Choroid plexus epithelial cell (primary cell): ENCODE data around the gene PRKAB2.
"Not testable (repeated sequence)": the region's sequence is repeated elsewhere in the genome, so short reads cannot be mapped to it uniquely, and the experiment has no call there.

Experiments
- DNase-seq: peaks from one replicate; pipeline ENCODE4 v3.0.0-alpha.2; 2010; ENCODE audit warnings: low read depth
- H3K4me3 ChIP-seq: 2 replicates; pipeline ENCODE4 v1.5.1; 2011; ENCODE audit warnings: low read depth, mild to moderate bottlenecking, control low read depth, low read length, moderate library complexity
- TF ChIP-seq, protein P1 (sequence below): conservative IDR thresholded peaks from 2 replicates; pipeline ENCODE4 v1.5.1; 2011; ENCODE audit warnings: low read depth, mild to moderate bottlenecking, control low read depth, inconsistent platforms, low read length, moderate library complexity

Gene PRKAB2

DNA sequence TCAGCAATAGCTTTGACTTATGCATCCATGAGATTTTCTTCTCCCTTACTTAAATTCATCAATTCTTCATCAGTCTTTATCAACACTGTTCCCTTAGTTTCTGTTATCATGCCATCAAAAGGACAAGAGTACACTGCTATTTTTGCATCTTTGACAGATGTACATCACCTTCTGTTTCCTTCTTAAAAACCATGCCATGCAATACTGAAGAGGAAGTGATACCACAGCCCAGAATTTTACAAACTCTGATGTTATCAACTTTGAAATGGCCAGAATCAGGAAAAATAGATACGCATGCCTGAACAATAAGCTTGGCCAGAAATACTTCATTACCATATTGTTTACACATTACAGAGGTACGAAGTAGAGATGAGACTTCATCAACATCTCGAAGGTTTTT lies 31.8 kb upstream of the PRKAB2 start:
- DNase-seq = no peak
- H3K4me3 ChIP-seq = no peak overlapping the region
- TF ChIP-seq, protein P1, sequence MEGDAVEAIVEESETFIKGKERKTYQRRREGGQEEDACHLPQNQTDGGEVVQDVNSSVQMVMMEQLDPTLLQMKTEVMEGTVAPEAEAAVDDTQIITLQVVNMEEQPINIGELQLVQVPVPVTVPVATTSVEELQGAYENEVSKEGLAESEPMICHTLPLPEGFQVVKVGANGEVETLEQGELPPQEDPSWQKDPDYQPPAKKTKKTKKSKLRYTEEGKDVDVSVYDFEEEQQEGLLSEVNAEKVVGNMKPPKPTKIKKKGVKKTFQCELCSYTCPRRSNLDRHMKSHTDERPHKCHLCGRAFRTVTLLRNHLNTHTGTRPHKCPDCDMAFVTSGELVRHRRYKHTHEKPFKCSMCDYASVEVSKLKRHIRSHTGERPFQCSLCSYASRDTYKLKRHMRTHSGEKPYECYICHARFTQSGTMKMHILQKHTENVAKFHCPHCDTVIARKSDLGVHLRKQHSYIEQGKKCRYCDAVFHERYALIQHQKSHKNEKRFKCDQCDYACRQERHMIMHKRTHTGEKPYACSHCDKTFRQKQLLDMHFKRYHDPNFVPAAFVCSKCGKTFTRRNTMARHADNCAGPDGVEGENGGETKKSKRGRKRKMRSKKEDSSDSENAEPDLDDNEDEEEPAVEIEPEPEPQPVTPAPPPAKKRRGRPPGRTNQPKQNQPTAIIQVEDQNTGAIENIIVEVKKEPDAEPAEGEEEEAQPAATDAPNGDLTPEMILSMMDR = no peak

DNA sequence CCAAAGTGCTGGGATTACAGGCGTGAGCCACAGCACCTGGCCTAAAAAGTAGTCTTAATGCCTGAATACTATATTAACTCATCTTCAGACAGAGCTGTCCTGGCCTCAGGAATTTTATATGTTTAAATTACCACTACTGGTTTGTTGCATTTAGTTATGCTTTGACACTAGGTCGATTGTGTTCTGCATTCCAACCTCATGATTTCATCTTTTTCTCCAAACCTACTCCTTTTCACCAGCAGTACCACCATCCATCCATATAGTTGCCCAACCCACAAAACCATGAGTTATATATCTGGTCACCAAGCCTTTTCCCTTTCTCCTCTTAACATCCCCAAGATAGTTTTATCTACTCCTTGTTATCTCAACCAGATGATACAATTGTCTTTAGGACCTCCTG lies 30.3 kb upstream of the PRKAB2 start:
- DNase-seq = no peak
- no peak overlapping the region for H3K4me3 ChIP-seq
- TF ChIP-seq, protein P1 = no peak

DNA sequence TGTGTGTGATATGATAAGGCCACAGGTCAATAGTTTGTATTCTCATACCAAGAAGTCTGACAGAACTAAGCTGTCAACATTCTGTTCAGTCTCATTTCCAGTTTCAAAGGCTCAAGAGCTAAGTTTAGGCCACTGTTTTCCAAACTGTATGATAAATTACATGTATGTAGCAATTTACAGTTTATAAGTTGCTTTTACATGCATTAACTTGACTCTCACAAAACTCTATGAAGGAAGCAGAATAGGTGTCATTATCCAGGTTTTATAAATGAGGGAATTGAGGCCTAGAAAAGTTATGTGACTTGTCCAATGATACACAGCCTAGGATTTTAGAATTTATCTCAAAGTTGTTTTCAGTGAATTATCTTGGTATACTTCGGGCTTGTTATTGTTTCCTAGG lies 29.5 kb upstream of the PRKAB2 start:
- no peak overlapping the region for H3K4me3 ChIP-seq
- DNase-seq = no peak
- TF ChIP-seq, protein P1 = no peak

DNA sequence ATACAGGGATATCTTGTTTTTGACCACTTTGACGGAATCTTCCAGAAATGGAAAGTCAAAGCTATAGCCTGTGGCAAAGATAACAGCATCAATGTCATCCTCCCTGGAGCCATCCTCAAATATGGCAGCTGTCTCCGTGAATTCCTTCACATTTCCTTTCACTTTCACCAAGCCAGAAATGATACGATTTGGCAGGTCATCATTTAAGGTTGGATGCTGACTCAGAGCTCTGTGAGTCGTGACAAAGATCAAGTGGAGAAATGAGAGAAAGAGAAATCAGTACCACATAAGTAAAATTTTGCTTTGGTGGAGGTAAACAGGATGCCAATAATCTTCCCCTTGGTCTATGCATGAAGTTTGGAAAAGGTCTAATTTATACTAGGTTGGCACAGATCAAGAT lies 29.0 kb upstream of the PRKAB2 start:
- TF ChIP-seq, protein P1 = no peak
- DNase-seq = no peak
- H3K4me3 ChIP-seq = no peak overlapping the region

DNA sequence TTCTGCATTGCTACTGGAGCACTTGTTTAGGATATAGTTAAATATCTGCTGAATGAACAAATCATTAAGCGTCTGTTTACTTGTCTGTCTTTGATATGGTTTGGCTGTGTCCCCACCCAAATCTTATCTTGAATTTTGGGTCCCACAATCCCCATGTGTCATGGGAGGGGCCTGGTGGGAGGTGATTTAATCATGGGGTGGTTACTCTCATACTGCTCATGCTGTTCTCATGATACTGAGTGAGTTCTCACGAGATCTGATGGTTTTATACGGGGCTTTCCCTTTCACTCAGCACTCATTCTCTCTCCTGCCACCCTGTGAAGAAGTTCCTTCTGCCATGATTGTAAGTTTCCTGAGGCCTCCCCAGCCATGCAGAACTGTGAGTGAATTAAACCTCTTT lies 25.1 kb upstream of the PRKAB2 start:
- not testable (repeated sequence) for DNase-seq, H3K4me3 ChIP-seq

DNA sequence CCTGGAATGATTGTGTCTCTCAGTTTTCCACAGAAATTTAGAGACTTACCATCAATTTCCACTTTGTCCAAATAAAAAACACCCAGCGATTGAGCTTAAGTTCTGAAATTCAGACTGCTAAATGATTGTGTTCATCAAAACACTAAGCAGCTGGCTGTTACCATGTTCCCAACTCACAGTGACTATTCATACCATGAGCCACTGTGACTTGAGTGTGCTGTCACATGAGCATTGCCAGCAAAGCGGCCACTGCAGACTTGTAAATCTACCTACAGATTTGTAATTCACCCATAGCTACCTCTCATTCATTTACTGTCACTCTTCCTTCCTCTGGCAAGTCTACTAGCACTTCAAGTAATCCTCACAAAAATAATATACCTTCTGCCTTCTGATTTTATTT lies 17.2 kb upstream of the PRKAB2 start:
- no peak overlapping the region for H3K4me3 ChIP-seq
- TF ChIP-seq, protein P1 = no peak
- no peak for DNase-seq

DNA sequence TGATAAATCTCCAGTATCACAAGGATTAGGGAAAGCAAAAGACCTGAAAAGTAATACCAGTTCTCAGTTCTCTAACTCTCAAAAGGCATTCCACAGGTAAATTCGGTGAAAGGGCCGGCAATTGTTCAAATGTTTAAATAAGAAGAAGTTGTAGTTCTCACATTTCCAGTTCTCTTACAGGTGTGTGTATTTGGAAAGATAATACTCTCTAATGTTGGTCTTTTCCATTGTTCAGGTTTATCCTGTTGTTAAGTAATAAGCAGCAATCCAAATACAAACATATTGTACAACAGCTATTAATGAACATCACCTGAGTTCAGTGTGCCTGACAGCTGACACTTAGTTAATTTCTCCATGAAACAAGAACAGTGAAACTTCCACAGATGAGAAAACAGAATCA lies 13.2 kb upstream of the PRKAB2 start:
- DNase-seq = no peak
- TF ChIP-seq, protein P1 = no peak
- no peak overlapping the region for H3K4me3 ChIP-seq
